ENCODE measurements around the gene SLC2A4RG.
A peak's percentile ranks its signal among the peaks of the same experiment; 100 is the strongest.

SLC2A4RG gene

DNA sequence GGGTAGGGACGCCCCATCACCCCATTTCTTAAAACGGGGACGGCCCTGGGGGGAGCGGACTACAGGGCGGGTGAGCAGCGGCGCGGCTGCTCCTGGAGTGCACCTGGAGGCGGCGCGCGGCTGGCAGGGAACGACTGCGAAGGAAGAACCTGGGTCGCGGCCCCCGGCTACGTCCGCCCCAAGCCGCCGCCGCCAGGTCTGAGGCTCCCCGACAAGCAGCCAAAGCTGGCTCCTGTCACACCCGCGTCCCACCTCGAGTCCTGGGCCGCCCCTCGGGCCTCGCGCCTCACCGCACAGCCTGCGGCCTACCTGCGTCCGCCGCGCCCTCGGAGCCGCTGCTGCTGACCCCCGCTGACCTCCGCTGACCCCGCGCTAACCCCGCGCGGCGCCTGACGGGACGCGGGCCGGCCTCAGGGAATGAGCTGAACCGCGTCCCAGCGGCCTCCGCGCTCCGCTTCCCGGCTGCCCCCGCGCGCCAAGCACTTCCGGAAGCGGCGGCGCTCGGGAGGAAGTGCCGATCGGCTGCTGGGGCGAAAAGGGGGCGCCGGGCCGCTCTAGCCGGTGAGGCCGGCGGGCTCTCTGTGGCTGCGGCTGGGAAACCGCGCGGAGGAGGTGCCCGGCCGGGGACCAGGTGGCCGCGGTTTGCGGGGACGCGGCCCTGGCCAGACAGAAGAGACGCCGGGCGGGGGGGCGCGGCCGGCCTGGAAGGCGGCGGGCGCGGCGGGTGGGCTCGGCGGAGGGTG lies 31.8 kb upstream of the SLC2A4RG start, which contains the start of the genes ARFRP1 and ZGPAT:
Gene ARFRP1 (minus strand): TSS at position 419 of the 743 bp plus-strand sequence. CDS start 885 bp downstream, outside the sequence.
Gene ZGPAT (plus strand): TSS at position 482 of the 743 bp plus-strand sequence. CDS start 542 bp downstream, outside the sequence.
- DNase-seq (ENCODE audit: low read depth, low spot score) = peak; percentile 79
- H3K4me3 ChIP-seq (ENCODE audit: low read depth, low read length) = peak within 1 kb of the TSS; percentile 74
- TF ChIP-seq, protein P1, sequence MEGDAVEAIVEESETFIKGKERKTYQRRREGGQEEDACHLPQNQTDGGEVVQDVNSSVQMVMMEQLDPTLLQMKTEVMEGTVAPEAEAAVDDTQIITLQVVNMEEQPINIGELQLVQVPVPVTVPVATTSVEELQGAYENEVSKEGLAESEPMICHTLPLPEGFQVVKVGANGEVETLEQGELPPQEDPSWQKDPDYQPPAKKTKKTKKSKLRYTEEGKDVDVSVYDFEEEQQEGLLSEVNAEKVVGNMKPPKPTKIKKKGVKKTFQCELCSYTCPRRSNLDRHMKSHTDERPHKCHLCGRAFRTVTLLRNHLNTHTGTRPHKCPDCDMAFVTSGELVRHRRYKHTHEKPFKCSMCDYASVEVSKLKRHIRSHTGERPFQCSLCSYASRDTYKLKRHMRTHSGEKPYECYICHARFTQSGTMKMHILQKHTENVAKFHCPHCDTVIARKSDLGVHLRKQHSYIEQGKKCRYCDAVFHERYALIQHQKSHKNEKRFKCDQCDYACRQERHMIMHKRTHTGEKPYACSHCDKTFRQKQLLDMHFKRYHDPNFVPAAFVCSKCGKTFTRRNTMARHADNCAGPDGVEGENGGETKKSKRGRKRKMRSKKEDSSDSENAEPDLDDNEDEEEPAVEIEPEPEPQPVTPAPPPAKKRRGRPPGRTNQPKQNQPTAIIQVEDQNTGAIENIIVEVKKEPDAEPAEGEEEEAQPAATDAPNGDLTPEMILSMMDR (IDR thresholded peaks at IDR 0.05; ENCODE audit: low read depth, low read length) = no peak
- in situ Hi-C loops (cut with HindIII; ENCODE audit: low sequenced_read_pairs) = no loop called here

DNA sequence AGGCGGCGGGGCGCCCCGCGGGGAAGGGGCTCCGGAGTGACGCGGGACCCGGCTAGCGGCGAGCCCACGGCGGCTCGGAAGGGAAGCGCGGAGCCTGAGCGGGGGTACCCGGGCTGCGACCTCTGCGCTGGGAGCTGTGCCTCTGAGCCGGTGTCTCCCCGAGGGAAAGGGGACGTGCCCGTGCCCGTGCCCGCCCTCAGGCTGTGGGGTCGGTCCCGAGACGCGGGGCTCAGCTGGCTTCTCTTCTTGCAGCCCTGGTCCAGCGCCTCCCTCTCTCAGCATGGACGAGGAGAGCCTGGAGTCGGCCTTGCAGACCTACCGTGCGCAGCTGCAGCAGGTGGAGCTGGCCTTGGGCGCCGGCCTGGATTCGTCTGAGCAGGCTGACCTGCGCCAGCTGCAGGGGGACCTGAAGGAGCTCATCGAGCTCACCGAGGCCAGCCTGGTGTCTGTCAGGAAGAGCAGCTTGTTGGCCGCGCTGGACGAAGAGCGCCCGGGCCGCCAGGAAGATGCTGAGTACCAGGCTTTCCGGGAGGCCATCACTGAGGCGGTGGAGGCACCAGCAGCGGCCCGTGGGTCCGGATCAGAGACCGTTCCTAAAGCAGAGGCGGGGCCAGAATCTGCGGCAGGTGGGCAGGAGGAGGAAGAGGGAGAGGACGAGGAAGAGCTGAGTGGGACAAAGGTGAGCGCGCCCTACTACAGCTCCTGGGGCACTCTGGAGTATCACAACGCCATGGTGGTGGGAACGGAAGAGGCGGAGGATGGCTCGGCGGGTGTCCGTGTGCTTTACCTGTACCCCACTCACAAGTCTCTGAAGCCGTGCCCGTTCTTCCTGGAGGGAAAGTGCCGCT lies 31.1 kb upstream of the SLC2A4RG start:
- H3K4me3 ChIP-seq (ENCODE audit: low read depth, low read length) = peak overlapping the region; percentile 74
- in situ Hi-C loops (cut with HindIII; ENCODE audit: low sequenced_read_pairs) = no loop called here
- DNase-seq (ENCODE audit: low read depth, low spot score) = no peak
- TF ChIP-seq, protein P1 (IDR thresholded peaks at IDR 0.05; ENCODE audit: low read depth, low read length) = no peak

DNA sequence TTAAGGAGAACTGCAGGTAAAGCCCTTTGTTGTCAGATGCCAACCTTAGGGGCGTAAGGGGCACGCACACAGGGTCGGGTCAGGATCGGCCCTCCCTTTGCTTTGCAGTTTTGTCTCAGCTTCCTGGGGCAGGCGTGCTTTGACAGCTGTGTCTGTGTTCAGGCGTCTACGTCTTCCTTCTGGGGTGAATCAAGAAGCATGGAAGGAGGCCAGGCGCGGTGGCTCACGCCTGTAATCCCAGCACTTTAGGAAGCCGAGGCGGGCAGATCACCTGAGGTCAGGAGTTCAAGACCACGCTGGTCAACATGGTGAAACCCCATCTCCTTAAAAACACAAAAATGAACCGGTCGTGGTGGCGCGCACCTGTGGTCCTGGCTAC lies 30.4 kb upstream of the SLC2A4RG start:
- DNase-seq (ENCODE audit: low read depth, low spot score) = no peak
- H3K4me3 ChIP-seq (ENCODE audit: low read depth, low read length) = peak overlapping the region; percentile 74
- in situ Hi-C loops (cut with HindIII; ENCODE audit: low sequenced_read_pairs) = no loop called here
- TF ChIP-seq, protein P1 (IDR thresholded peaks at IDR 0.05; ENCODE audit: low read depth, low read length) = no peak

DNA sequence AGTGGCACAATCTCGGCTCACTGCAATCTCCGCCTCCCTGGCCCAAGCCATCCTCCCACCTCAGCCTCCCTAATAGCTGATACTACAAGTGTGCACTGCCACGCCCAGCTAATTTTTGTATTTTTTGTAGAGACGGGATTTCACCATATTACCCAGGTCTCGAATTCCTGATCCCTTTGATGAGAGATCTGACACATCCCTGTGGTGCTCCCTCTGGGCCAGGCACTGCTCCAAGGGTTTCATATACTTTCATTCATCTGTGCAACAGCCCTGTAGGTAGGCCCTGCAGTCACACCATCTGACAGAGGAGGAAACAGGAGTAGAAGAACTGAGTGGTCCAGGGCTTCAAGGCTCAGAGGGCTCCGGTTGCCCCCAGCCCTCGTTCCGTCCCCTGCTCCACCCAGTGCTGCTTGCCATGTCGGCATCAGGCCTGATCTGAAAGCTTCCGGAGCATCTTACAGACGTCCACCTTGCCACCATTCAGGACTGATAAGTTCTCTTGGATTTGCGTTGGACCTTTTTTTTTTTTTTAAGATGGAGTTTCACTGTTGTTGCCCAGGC lies 28.4 kb upstream of the SLC2A4RG start:
- TF ChIP-seq, protein P1 (IDR thresholded peaks at IDR 0.05; ENCODE audit: low read depth, low read length) = no peak
- DNase-seq (ENCODE audit: low read depth, low spot score) = no peak
- in situ Hi-C loops (cut with HindIII; ENCODE audit: low sequenced_read_pairs) = no loop called here
- no peak overlapping the region for H3K4me3 ChIP-seq (ENCODE audit: low read depth, low read length)

DNA sequence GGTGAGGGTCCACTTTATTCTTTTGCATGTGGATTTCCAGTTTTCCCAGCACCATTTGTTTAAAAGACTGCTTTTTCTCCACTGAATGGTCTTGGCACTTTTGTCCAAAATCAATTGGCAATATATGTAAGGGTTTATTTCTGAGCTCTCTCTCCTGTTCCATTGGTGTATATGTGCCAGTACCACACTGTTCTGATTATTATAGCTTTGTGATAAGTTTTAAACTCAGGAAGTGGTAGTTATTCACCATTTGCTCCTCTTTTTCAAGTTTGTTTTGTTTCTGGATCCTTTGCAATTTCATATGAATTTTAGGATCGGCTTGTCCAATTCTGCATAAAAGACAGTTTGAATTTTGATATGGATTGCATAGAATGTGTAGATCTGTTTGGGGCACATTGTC lies 27.4 kb upstream of the SLC2A4RG start:
- in situ Hi-C loops (cut with HindIII; ENCODE audit: low sequenced_read_pairs) = no loop called here
- H3K4me3 ChIP-seq (ENCODE audit: low read depth, low read length) = no peak overlapping the region
- TF ChIP-seq, protein P1 (IDR thresholded peaks at IDR 0.05; ENCODE audit: low read depth, low read length) = no peak
- no peak for DNase-seq (ENCODE audit: low read depth, low spot score)

DNA sequence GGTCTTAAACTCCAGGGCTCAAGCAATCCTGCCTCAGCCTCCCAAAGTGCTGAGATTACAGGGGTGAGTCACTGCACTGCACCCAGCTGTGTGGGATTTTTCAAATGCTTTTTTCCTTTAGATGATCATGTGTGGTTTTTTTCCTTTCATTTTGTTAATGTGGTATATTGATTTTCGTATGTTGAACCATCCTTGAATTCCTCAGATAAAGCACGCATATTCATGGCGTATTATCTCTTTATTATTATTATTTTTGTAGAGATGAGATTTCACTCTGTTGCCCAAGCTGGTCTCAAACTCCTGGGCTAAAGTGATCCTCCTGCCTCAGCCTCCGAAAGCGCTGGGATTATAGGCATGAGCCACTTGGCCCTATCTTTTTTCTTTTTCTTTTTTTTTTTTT lies 24.7 kb upstream of the SLC2A4RG start:
- in situ Hi-C loops (cut with HindIII; ENCODE audit: low sequenced_read_pairs) = no loop called here
- TF ChIP-seq, protein P1 (IDR thresholded peaks at IDR 0.05; ENCODE audit: low read depth, low read length) = no peak
- H3K4me3 ChIP-seq (ENCODE audit: low read depth, low read length) = no peak overlapping the region
- no peak for DNase-seq (ENCODE audit: low read depth, low spot score)

Data from astrocyte of the spinal cord (primary cell).